CD4-positive, alpha-beta T cell treated with Interleukin-2 at 100 ng/mL for 4 hours (primary cell): ENCODE results near the gene ANKRD40CL.

Experiments
- DNase-seq: peaks from one replicate; pipeline ENCODE4 v3.0.0-alpha.2; 2020; ENCODE audit warnings: low spot score

Gene ANKRD40CL

DNA sequence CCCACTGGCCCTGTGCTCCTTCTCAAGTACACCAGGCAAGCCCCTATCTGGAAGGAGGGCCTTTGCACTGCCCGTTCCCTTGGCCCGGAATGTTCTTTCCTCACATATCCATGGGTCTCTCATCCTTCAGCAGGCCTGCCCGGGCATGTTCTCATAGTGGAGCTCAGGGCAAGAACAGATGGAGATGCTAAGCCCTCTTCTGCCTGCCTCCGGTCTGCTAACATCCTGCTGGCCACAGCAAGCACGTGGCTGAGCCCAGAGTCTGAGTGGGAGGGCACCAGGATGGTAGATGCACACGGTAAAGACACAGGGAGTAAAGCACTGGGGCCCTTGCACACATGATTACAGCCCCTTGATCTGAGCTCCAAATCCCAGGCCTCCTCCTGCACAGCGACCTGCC lies 19.8 kb upstream of the ANKRD40CL start:
- no peak for DNase-seq

DNA sequence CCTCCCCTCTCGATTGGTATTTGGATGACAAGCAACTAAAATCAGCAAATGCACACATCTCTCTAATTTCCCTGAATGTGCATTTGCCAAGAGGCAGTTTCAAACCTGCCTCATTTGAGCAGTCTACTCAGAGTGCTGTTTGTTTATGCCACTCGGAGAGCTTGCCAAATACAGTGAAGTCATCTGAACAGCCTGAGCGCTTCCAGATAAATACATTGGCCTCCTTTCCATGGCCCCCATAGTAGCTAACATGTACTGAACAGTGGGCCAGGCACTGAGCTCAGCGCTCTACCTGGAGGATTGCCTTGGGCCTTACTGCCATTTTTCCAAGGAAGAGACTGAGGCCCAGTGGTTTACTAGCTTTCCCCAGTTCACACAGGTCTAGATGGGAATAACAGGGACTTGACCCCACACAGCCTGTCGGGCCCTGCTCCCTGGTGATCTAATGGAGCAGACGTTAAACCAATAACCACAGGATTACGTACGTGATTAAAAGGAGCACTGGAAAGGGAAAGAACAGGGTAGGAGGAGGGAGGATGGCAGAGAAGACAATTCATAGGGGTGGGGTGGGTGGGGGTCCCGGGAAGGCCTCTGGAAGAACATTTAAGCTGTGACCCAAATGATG lies 18.7 kb upstream of the ANKRD40CL start:
- DNase-seq, result no peak

DNA sequence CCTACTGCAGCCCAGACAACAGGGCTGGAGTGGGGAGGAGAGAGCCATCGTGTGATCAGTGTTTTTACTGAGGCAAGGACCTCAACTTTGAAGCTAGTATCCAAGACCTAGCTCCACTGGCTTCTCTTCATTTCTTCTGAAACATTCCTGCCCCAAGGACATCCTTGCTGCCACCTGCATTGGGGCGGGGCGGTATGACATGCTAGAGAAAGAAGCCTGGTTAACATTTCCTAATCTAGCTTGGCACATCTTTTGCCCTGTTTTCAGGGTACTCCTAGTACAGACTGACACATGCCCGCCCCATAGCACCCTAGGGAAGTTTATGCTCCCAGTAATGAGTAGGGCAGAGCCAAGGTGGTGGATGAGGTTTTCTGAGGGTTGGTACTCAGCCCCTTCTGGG lies 17.8 kb upstream of the ANKRD40CL start:
- DNase-seq, result no peak

DNA sequence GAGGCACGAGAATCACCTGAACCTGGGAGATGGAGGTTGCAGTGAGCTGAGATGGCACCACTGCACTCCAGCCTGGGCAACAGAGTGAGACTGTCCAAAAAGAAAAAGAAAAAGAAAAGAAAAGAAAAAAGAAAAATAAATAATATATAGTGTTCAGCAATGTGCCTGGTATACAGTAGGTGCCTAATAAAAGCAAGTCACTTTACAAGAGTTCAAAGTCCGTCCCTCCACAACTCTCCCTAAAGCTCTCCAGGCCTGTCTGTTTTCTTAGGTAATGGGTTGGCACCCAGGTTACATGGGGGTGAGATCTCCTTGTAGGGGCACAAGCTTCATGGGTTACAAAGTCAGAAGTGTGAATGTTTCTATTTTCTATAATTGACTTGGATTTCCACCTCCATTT lies 16.6 kb upstream of the ANKRD40CL start:
- DNase-seq, result no peak

DNA sequence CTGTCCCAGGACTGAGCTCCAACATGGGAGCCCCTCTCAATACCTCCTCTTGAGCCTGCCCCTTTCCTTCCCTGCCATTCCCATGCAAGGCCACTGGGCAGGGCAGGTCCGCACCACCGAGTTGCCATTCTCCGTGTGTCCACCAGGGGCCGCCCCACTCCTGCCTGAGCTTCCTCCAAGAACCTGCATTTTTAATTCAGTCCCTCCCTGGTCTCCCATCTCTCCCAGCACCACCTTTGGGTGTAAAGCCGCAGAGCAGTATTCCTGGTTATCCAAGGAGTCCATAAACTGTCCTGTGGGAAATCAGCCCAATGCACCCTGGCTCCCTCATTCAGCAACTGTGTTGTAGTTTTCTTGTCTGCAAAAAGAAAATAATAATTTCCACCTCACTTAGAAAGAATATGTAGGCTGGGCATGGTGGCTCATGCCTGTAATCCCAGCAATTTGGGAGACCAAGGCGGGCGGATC lies 15.9 kb upstream of the ANKRD40CL start:
- DNase-seq, result peak; percentile 81

DNA sequence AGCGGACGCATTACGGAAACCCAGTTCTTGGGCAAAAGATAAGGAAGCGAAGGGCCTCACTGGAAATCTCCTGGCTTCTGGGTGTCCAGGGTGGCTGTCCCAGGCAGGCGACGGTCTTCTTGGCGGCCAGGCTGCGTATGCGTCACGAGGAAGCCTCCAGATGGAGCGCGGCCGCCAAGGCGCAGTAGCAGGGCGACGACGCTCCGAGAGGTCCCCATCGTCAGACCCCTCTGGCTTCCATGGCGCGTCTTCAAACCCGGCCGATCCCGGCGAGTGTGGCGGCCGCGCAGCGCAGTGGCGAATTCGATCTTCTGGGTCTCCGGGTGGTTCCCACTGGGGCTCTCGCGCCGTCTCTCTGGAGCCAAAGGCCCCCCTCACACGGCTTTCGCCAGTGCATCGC lies 13.8 kb upstream of the ANKRD40CL start:
- DNase-seq, result no peak

DNA sequence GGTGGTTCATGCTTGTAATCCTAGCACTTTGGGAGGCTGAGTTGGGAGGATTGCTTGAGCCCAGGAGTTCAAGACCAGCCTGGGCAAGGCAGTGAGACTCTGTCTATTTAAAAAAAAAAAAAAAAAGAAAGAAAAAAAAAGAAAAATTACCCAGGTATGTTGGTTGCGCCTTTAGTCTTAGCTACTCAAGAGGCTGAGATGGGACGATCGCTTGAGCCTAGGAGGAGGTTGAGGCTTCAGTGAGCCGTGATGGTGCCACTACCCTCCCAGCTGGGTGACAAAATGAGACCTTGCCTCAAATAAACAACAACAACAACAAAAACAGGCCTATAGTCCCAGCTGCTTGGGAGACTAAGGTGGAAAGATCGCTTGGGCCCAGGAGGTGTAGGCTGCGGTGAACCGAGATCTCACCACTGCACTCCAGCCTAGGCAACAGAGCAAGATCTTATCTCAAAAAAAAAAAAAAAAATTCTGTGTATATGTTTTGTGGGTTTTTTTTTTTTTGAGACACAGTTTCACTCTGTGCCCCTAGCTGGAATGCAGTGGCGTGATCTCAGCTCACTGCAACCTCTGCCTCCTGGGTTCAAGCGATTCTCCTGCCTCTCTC lies 12.5 kb upstream of the ANKRD40CL start:
- peak; percentile 54 for DNase-seq

DNA sequence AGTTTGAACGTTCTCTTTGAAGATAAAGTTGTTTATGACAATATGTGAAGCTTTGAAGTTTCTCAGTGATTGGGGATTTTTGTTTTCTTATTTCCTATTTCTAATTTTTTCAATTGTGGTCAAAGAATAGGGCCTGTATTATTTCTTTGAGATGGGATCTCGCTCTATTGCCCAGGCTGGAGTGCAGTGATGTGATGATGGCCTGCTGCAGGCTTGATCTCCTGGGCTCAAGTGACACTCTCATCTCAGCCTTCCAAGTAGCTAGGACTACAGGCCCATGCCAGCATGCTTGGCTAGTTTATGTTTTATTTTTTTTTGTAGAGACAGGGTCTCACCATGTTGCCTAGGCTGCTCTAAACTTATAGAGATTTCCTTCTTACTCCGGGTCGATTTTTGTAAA lies 11.7 kb upstream of the ANKRD40CL start:
- DNase-seq, result no peak

DNA sequence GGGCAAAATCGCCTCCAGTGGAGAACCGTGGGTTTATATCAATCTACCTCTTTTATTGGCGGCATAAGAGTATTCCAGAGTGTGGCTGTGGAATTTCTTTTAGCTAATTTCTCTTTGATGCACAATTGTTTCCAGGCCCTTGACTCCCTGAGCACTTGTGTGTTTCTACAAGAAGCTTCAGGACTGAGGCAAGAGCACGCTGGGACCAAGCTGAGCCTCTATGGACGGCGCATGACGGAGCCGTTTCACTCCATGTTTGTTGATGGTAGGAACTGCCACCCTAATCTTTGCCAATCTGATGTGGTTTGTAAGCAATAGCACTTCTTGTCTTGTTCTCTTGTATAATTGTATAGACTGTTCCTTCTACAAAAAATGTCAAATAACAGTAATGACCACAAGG lies 11.2 kb upstream of the ANKRD40CL start:
- DNase-seq, result no peak

DNA sequence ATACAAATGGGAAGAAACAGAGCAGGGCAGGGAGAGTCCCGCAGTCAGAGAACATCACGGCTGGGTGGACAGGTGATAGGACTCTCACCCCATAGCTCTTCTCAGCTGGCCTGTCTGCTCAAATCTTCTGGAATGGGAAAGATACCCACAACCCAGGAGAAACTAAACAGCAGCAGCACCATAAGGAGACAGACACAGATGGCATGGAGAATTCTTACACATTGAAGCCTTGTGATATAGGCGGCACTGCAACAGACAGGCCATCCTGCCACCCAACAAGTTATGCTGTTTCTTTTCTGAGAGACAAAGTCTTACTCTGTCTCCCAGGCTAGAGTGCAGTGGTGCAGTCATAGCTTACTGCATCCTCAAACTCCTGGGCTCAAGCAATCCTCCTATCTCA lies 8.6 kb upstream of the ANKRD40CL start:
- no peak for DNase-seq

DNA sequence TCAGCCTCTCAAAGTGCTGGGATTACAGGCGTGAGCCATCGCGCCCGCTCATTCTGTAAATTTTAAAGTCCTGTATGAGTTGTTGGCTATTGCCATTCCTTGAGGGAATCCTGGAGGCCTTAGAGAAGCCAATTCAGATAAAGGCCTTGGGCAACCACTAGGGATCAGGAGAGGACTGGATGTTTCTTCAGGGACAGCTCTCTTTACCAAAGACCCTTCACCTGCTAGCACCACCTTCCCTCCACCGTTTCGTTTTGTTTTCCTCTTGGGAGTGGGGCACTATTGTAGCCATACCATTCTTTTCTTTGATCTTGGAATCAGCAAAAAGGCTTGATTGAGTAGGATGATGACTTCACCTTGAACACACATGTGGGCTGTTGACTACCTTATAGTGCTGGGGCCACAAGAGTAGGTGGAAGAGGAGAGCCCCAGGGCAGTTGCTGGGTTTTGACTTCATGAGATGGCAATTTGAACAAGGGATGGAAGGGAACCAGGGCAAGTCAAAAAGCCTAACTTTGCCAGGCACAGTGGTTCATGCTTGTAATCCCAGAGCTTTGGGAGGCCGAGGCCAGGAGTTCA lies 7.0 kb upstream of the ANKRD40CL start:
- no peak for DNase-seq

DNA sequence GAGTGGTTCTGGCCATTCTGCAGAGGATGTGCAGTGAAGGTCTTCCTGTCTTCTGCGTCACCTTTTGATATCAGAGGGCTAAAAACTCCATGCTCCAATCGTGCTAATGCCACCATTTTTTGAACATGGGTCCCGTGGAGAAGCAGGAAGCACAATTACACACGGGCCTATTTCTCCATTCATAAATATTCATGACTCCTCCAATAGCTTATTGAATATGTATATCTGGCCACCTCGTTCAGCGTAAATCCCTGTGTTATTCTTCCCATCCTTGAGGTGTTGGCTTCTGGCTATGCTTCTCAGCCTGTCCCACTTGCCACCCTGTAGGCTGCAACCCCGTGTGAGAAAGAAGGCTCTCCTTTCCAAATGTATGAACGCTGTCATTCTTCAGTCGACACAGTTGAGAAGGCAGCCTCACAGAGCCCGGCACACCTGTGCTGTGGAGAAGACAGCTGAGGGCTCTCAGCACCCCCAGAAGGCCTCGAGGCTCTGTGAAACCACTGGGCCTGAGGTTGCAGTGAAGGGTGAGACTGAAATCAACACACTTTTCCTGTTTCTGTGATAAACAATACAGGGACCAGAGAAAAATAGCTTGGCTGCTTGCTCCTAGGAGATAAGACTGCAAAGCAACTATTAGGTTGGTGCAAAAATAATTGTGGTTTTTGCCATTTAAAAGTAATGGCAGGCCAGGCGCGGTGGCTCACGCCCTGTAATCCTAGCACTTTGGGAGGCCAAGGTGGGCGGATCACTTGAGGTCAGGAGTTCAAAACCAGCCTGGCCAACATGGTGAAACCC lies 4.9 kb upstream of the ANKRD40CL start:
- no peak for DNase-seq

DNA sequence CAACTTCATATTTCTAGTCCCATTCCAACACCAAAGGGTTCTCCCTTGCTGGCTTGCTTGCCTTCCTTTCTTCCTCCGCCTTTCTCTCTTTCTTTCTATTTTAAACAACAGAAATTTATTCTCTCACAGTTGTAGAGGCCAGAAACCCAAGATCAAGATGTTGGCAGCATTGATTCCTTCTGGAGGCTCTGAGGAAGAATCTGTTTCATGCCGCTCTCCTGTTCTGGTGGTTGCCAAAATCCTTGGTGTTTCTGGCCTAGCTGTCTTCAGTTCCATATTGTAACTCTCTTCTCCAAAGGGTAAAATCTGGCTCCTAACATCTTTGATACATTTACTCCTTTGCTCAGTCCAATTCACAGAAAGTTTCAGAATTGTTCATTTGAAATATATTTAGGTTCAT lies 3.0 kb upstream of the ANKRD40CL start:
- no peak for DNase-seq

DNA sequence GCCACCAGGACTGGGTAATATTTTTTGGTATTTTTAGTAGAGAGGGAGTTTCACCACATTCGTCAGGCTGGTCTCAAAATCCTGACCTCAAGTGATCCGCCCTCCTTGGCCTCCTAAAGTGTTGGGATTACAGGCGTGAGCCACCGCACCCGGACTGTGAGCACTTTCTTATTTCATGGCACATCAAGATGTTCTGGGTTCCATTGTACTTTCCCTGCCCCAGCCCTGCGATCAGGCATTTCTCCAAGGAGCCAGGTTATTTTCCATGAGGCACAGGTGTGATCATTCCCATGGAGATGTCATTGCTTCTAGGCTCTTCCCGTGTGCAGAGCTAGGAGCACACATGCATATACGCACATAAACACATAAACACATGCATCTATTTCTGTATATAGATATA lies 2.6 kb upstream of the ANKRD40CL start:
- DNase-seq, result no peak

DNA sequence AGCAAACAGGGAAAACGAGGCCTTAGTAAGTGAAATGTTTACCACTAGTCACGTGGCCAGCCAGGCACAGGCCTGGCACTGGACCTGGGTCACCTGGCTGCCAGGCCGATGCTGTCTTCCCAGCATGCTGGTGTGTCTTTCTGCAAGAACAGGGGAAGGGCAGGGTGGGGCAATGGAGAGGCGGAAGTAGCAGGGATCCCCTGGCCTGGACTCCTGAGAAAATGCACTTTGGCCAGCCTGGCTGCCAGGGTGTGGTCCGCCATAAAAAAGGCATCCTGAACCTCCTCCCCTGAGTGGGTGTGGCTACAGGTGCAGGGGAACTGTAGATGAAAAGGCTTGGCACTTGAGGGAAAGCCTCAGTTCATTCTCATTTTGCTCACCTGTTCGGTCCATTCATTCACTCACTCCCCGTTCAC lies 1.0 kb upstream of the ANKRD40CL start:
- DNase-seq, result no peak

DNA sequence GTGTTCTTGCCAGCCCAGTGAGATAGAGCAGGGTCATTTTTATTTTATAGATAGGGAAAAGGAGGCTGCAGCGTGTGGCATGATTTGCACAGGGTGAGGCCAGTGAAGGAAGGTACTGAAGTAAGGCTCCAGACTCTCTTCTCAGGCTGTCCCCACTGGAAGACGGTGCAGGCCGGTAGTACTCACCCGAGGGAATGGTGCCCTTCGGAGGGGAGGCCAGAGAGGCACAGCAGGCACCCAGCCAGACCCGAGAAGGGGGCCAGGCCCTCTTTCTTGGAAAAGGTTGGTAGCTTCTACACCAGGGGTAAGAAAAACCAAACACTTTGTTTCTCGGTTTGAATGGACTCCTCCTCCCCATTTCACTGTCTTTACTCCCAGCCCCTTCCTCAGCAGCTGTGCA lies 288 bp downstream of the ANKRD40CL start:
- DNase-seq, result no peak

DNA sequence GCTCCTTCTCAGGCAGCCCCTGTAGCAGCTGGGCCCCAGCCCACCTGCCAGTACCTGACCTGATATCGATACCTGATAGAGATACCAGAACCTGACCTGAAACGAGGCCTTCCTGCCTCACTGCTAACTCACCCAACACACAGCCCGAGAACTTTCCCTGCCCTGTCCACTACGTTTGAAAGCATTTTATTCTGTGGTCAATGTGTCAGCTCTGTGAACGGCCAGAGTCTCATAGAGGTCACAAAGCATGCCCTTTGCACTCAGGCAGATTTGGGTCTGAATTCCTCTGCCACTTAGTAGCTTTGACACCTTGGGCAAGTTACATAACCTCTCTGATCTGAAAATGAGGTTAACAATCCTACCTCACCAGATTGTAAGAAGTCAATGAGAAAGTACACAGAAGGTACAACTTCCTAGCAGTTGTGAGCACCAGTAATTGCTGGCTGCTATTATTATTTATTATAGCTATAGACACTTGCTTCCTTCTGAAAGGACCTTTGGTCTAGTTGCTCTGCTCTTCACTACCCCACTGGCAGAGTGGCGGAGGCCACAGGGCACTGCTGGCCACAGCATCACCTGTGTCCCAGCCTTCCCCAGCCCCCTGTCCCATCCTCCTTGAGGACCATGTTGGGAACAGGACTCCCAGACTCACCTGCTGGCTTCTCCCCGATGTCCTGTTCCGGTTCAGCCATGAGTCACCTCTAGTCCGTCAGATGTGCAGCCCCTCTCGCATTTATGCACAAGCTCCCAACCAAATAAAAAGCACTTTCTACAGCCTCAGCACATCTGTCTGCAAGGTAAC lies 895 bp downstream of the ANKRD40CL start:
- DNase-seq, result no peak

DNA sequence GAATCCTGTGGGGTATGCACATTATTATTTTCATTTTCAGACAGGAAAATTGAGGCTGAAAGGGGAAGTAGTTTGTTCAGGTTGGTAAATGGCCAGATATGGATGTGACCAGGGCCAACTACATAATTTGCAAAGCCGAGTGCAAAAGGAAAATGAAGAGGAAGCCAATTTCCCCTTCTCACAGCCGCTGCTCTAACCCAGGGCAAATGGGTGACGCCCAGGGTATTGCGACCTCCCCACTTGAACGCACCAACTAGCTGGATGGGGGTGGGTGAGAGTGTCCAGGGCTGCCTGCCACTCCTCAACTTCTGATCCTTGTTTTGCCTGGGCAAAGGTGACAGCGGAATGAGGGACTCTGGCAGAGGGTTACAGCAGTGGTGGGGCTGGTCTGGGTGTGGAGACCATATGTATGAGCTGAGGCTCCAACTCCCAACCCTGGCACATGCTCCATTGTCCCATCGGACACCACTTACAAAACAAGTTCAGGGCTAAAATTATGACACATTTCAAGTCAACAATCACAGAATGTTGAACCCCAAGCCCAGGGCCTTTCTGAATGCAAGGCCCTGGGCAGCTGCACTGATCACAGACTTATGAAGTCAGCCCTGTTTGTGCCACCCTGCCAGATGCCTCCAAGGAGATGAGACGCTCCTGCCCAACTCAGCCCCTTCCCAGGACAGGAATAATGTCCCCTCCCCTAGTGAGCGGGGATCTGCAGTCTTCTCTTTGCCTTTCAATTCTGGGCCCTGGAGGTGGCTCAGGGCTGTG lies 1.7 kb downstream of the ANKRD40CL start:
- DNase-seq, result no peak

DNA sequence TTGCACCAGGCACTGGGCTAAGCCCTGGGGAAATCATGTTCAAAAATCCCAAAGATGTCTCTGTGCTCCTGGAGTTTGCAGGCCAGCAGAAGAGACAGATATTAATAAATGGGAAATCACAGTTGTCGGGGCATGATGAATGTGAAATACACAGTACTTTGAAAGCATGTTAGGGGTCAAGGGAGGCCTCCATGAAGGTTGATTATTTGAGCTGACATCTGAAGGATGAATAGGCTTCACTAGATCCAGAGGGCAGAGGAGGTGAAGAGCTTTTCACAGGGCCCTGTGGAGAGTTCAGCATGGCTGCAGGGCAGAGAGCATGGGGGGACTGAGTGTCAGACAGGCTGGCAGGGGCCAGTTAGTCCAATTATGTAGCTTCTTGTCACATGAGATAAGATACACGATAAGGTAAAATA lies 2.6 kb downstream of the ANKRD40CL start:
- DNase-seq, result no peak

DNA sequence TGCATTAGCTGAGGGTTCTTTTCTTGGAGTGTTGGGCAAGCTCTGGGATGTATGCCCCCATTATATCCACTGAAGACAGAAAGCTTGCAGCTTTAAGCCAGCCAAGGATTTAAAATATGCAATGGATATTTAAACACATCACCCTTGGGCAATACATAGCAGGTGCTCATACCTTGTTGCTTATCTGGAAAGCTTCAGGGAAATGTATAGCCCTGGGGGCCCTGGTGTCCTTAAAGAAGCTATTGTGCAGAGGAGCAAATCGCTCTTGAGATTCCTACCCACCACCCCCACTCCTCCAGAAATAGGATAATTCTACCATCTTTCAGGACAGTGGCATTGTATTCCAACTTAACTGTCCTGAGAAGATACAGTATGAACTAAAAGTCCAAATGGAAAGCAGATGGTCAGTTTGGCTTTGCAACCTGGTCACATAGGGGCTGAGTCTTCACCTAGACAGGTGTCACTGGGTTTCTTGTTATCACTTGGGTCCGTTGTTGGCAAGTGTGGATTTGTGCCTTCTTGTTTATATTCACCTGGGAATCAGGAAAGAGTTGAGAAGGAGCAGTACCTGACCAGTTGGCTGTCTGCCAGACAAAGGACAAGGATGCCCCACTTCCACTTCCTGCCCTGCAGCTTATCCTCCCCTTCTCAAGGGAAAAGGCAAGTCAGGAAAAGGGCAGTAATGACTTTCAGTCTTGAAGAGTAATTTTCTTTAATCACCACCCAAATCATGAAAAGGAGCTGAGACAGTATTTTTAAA lies 3.4 kb downstream of the ANKRD40CL start:
- DNase-seq, result no peak

DNA sequence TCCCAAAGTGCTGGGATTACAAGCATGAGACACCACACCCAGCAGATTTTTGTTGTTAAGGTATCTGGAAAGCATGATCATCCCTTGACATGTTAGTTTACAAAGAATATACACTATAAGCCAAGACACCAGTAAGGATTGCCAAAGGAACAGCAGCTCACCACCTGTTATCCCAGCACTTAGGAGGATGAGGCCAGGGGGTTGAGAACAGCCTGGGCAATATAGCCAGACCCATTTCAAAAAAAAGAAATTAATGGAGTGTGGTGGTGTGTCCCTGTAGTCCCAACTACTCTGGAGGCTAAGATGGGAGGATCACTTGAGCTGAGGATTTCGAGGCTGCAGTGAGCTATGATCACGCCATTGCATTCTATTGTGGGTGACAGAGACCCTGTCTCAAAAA lies 5.1 kb downstream of the ANKRD40CL start:
- no peak for DNase-seq
